Neutrophil (primary cell): Measurements from ENCODE around the gene TRAF2.

Experiments
- H3K27ac ChIP-seq: fragments of 200-600 bp; sonication (generic); 2 replicates; pipeline ENCODE4 v1.5.1; 2016; ENCODE audit warnings: mild to moderate bottlenecking, moderate library complexity
- H3K27me3 ChIP-seq: fragments of 200-600 bp; sonication (generic); 2 replicates; pipeline ENCODE4 v1.6.0; 2016; ENCODE audit warnings: mild to moderate bottlenecking
- H3K36me3 ChIP-seq: fragments of 200-600 bp; sonication (generic); 2 replicates; pipeline ENCODE4 v1.5.1; 2017
- H3K4me1 ChIP-seq, 2 experiments: fragments of 200-600 bp in 1 of 2; sonication (generic) in 1 of 2; 1 replicate in 1 of 2; 2 replicates in 1 of 2; pipeline versions ENCODE4 v1.5.1 to v1.6.1; 2013 to 2016; ENCODE audit warnings: low read depth in 1 of 2, low read length in 1 of 2, mild to moderate bottlenecking in 1 of 2, moderate library complexity in 1 of 2; ENCODE audit not compliant: control insufficient read depth in 1 of 2, insufficient read depth in 1 of 2
- H3K4me3 ChIP-seq, 2 experiments: fragments of 200-600 bp in 1 of 2; sonication (generic) in 1 of 2; 1 replicate in 1 of 2; 2 replicates in 1 of 2; pipeline ENCODE4 v1.5.1; 2013 to 2016; ENCODE audit warnings: low read depth in 1 of 2, low read length in 1 of 2, mild to moderate bottlenecking in 1 of 2, moderate library complexity in 1 of 2
- H3K9me3 ChIP-seq: fragments of 200-600 bp; sonication (generic); 2 replicates; pipeline ENCODE4 v1.5.1; 2016
- CTCF ChIP-seq: fragments of 200-600 bp; sonication (generic); IDR thresholded peaks from 2 replicates; pipeline ENCODE4 v1.5.1; 2016; ENCODE audit warnings: antibody characterized with exemption

The TRAF2 gene

DNA sequence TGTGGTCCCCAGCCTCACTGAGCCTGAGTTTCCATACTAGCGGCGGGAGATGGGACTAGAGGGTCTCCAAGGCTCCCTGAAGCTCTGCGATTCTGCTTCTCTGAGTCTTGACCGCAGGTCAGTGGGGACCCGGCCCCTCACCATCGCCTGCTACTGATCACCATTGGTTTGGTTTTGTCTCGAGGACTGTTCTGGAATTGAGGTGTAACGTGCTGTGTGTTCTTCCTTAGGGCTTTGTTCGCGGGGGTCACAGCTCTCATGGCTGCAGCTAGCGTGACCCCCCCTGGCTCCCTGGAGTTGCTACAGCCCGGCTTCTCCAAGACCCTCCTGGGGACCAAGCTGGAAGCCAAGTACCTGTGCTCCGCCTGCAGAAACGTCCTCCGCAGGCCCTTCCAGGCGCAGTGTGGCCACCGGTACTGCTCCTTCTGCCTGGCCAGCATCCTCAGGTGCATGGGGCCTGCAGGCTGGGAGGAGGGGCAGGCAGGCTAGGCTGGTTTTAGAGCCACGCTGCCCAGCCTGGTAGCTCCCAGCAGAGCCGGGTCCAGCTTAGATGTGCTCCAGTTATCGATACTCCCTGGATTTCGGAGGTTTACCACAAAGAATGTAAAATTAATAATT, 12.3 kb downstream of the TRAF2 start:
- H3K27me3 ChIP-seq = no peaks in the 10 kb centered on the region
- no peak overlapping the region for H3K27ac ChIP-seq
- H3K4me3 ChIP-seq = no peak overlapping the region
- TF ChIP-seq CTCF = no peak
- H3K4me1 ChIP-seq = peaks cover 0 to 11% of the 10 kb centered on the region in 2 experiments
- peaks cover 54% of the 10 kb centered on the region for H3K36me3 ChIP-seq
- H3K9me3 ChIP-seq = no peaks in the 10 kb centered on the region

DNA sequence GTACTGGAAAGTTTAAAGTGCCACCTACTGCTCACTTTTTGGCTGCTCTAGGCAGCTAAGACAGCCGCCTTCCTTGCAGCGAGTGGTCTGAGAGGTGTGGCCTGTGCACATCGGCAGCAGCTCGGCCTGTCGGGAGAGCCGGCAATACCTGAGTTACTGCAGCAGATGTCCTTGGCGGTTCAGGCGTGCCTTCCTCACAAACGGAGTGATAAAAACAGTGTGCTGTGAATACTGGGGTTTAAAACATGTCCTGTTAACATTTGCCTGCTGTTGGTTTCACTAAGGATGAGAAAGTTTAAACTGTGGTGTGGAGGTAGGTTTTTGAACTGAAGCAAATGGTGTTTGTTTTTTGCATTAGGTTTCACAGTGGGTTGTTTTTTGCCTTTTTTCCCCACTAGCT, 12.9 kb downstream of the TRAF2 start:
- no peak overlapping the region for H3K4me3 ChIP-seq
- no peaks in the 10 kb centered on the region for H3K9me3 ChIP-seq
- H3K4me1 ChIP-seq = peaks cover 0 to 11% of the 10 kb centered on the region in 2 experiments
- no peak overlapping the region for H3K27ac ChIP-seq
- H3K36me3 ChIP-seq = peaks cover 57% of the 10 kb centered on the region
- no peak for TF ChIP-seq CTCF
- H3K27me3 ChIP-seq = no peaks in the 10 kb centered on the region

GRCh38 chr9:136900556-136900955, 14.2 kb downstream of the TRAF2 start:
- no peak overlapping the region for H3K4me3 ChIP-seq
- no peak overlapping the region for H3K27ac ChIP-seq
- no peaks in the 10 kb centered on the region for H3K9me3 ChIP-seq
- H3K36me3 ChIP-seq = peaks cover 55% of the 10 kb centered on the region
- peaks cover 0 to 11% of the 10 kb centered on the region in 2 experiments for H3K4me1 ChIP-seq
- H3K27me3 ChIP-seq = no peaks in the 10 kb centered on the region
- TF ChIP-seq CTCF = no peak

GRCh38 chr9:136900988-136901515, 14.7 kb downstream of the TRAF2 start:
- H3K27me3 ChIP-seq = no peaks in the 10 kb centered on the region
- no peak overlapping the region for H3K27ac ChIP-seq
- H3K4me1 ChIP-seq = peaks cover 0 to 11% of the 10 kb centered on the region in 2 experiments
- no peaks in the 10 kb centered on the region for H3K9me3 ChIP-seq
- H3K4me3 ChIP-seq = no peak overlapping the region
- peaks cover 60% of the 10 kb centered on the region for H3K36me3 ChIP-seq
- TF ChIP-seq CTCF = no peak

GRCh38 chr9:136901516-136902258, 15.4 kb downstream of the TRAF2 start:
- H3K4me3 ChIP-seq = no peak overlapping the region
- no peak for TF ChIP-seq CTCF

More at GRCh38 chr9:136901516-136902258, 15.4 kb downstream of the TRAF2 start:
- H3K36me3 ChIP-seq = peaks cover 63% of the 10 kb centered on the region
- H3K27ac ChIP-seq = no peak overlapping the region
- no peaks in the 10 kb centered on the region for H3K9me3 ChIP-seq
- peaks cover 0 to 11% of the 10 kb centered on the region in 2 experiments for H3K4me1 ChIP-seq
- no peaks in the 10 kb centered on the region for H3K27me3 ChIP-seq
